ENCODE results near the gene PSMB11. TPM values are rescaled to one million over a fixed set of nuclear protein-coding genes. Genes with fewer than 3 reads are reported as not detected.

Gene PSMB11
- total RNA-seq, 1 experiment from 2014 or later = not detected

GRCh38 chr14:23066368-23066767, 24.4 kb downstream of the PSMB11 start:
- Histone ChIP-seq H3K9me3 (ENCODE audit: insufficient read depth, low read depth) (no peaks in the 10 kb centered on the region), H2AFZ (no peak overlapping the region), H4K20me1 (ENCODE audit: insufficient read depth) (peaks cover 13% of the 10 kb centered on the region), H3K36me3 (ENCODE audit: low read depth) (peaks cover 25% of the 10 kb centered on the region; the same call in 1 of the 2 replicates), H3K9me2 (ENCODE audit: insufficient read depth) (no peaks in the 10 kb centered on the region), H3K4me1 (replicated peaks; ENCODE audit: insufficient read depth) (peaks cover 37% of the 10 kb centered on the region), H3F3A (ENCODE audit: insufficient read depth, low read depth) (peaks cover 52% of the 10 kb centered on the region; the same call in 1 of the 2 replicates), H3K4me3 (no peak overlapping the region), H3K79me2 (ENCODE audit: low read depth) (peaks cover 41% of the 10 kb centered on the region), H3K27ac (no peak overlapping the region), H3K4me2 (no peak overlapping the region), H3K27me3 (ENCODE audit: insufficient read depth, low read depth) (no peaks in the 10 kb centered on the region)
- TF ChIP-seq CTCF (conservative IDR thresholded peaks at IDR 0.05) = no peak
- no peak for TF ChIP-seq EZH2 (IDR thresholded peaks at IDR 0.05; ENCODE audit: low read depth)
- ChIA-PET POLR2A (ENCODE audit: unreplicated experiment) (no interaction called here), CTCF (interaction anchor here (0.6 kb wide), 1 partner anchor 55 kb away, joined by 4 read pairs; no protein-coding TSS in a partner anchor)
- no peak for DNase-seq
- no TSS peak for BruUV-seq (replicated peaks)
- intact Hi-C loops (cut with micrococcal nuclease; ENCODE audit: unreplicated experiment) = no loop called here

GRCh38 chr14:23066855-23067744, 25.1 kb downstream of the PSMB11 start:
- TF ChIP-seq CTCF (conservative IDR thresholded peaks at IDR 0.05) (no peak), EZH2 (IDR thresholded peaks at IDR 0.05; ENCODE audit: low read depth) (no peak)
- H3K9me3 ChIP-seq (ENCODE audit: insufficient read depth, low read depth) = no peaks in the 10 kb centered on the region
- ChIA-PET POLR2A (ENCODE audit: unreplicated experiment) (no interaction called here), CTCF (interaction anchor here (0.6 kb wide), 1 partner anchor 56 kb away, joined by 4 read pairs; no protein-coding TSS in a partner anchor)
- H3K4me2 ChIP-seq = no peak overlapping the region
- peaks cover 41% of the 10 kb centered on the region for H3K79me2 ChIP-seq (ENCODE audit: low read depth)
- peaks cover 25% of the 10 kb centered on the region; the same call in 1 of the 2 replicates for H3K36me3 ChIP-seq (ENCODE audit: low read depth)
- intact Hi-C loops (cut with micrococcal nuclease; ENCODE audit: unreplicated experiment) = no loop called here
- peaks cover 13% of the 10 kb centered on the region for H4K20me1 ChIP-seq (ENCODE audit: insufficient read depth)
- no peaks in the 10 kb centered on the region for H3K9me2 ChIP-seq (ENCODE audit: insufficient read depth)
- no peak for DNase-seq
- H3K4me1 ChIP-seq (replicated peaks; ENCODE audit: insufficient read depth) = peaks cover 36% of the 10 kb centered on the region
- H3K27ac ChIP-seq = no peak overlapping the region
- peaks cover 54% of the 10 kb centered on the region for H3F3A ChIP-seq (ENCODE audit: insufficient read depth, low read depth)
- H3K27me3 ChIP-seq (ENCODE audit: insufficient read depth, low read depth) = no peaks in the 10 kb centered on the region
- BruUV-seq (replicated peaks) = no TSS peak
- no peak overlapping the region for H3K4me3 ChIP-seq
- no peak overlapping the region for H2AFZ ChIP-seq

GRCh38 chr14:23067847-23068788, 26.1 kb downstream of the PSMB11 start:
- Histone ChIP-seq H4K20me1 (ENCODE audit: insufficient read depth) (peaks cover 10% of the 10 kb centered on the region), H2AFZ (no peak overlapping the region), H3K9me2 (ENCODE audit: insufficient read depth) (no peaks in the 10 kb centered on the region), H3K27ac (no peak overlapping the region), H3K4me2 (peak overlapping the region; percentile 38; the same call in 1 of the 2 replicates), H3K36me3 (ENCODE audit: low read depth) (peaks cover 26% of the 10 kb centered on the region; the same call in 1 of the 2 replicates), H3K9me3 (ENCODE audit: insufficient read depth, low read depth) (no peaks in the 10 kb centered on the region), H3K4me3 (no peak overlapping the region), H3K4me1 (replicated peaks; ENCODE audit: insufficient read depth) (peaks cover 36% of the 10 kb centered on the region), H3F3A (ENCODE audit: insufficient read depth, low read depth) (peaks cover 54% of the 10 kb centered on the region), H3K27me3 (ENCODE audit: insufficient read depth, low read depth) (no peaks in the 10 kb centered on the region), H3K79me2 (ENCODE audit: low read depth) (peaks cover 45% of the 10 kb centered on the region)
- CTCF ChIA-PET = interaction anchor here (0.5 to 1.5 kb wide), 18 partner anchors 10 to 887 kb away, joined by 3 to 15 read pairs (median 4); partner anchors contain the start of genes ACIN1, C14orf119, DAD1 and PABPN1
- no TSS peak for BruUV-seq (replicated peaks)
- POLR2A ChIA-PET (ENCODE audit: unreplicated experiment) = interaction anchor here (0.5 to 0.6 kb wide), 2 partner anchors 41 to 1207 kb away, joined by 3 to 31 read pairs; no protein-coding TSS in a partner anchor
- no peak for DNase-seq
- no peak for TF ChIP-seq EZH2 (IDR thresholded peaks at IDR 0.05; ENCODE audit: low read depth)
- no peak for TF ChIP-seq CTCF (conservative IDR thresholded peaks at IDR 0.05)
- intact Hi-C loops (cut with micrococcal nuclease; ENCODE audit: unreplicated experiment) = loop anchor here (2.0 kb wide), 1 partner anchor 41 kb away; no protein-coding TSS in a partner anchor
